GM10847 (cell line): ENCODE data around the gene ZFYVE9.

Experiments
- POLR2A ChIP-seq: IDR thresholded peaks from 2 replicates; pipeline ENCODE4 v1.6.1; 2011; ENCODE audit not compliant: insufficient read length; ENCODE audit errors: extremely low read depth

The ZFYVE9 gene

GRCh38 chr1:52179073-52179472, 37.2 kb downstream of the ZFYVE9 start:
- no peak for TF ChIP-seq POLR2A

GRCh38 chr1:52180176-52180575, 38.3 kb downstream of the ZFYVE9 start:
- TF ChIP-seq POLR2A, result no peak

GRCh38 chr1:52182874-52183400, 41.0 kb downstream of the ZFYVE9 start:
- TF ChIP-seq POLR2A, result no peak

- no peak for TF ChIP-seq POLR2A
Observed at GRCh38 chr1:52186449-52186848, 44.6 kb downstream of the ZFYVE9 start.

GRCh38 chr1:52189898-52190480, 48.1 kb downstream of the ZFYVE9 start:
- no peak for TF ChIP-seq POLR2A

- TF ChIP-seq POLR2A, result no peak
Observed at GRCh38 chr1:52190500-52191252, 48.8 kb downstream of the ZFYVE9 start.

GRCh38 chr1:52191395-52191965, 49.6 kb downstream of the ZFYVE9 start:
- no peak for TF ChIP-seq POLR2A

GRCh38 chr1:52192024-52192423, 50.1 kb downstream of the ZFYVE9 start:
- no peak for TF ChIP-seq POLR2A

- no peak for TF ChIP-seq POLR2A
Observed at GRCh38 chr1:52192436-52192835, 50.5 kb downstream of the ZFYVE9 start.

- no peak for TF ChIP-seq POLR2A
Observed at GRCh38 chr1:52193985-52194384, 52.1 kb downstream of the ZFYVE9 start.

- no peak for TF ChIP-seq POLR2A
Observed at GRCh38 chr1:52195161-52195560, 53.3 kb downstream of the ZFYVE9 start.

- no peak for TF ChIP-seq POLR2A
Observed at GRCh38 chr1:52203935-52204625, 62.2 kb downstream of the ZFYVE9 start.

- TF ChIP-seq POLR2A, result no peak
Observed at GRCh38 chr1:52204696-52205095, 62.8 kb downstream of the ZFYVE9 start.

- TF ChIP-seq POLR2A, result no peak
Observed at GRCh38 chr1:52209429-52209828, 67.5 kb downstream of the ZFYVE9 start.

- TF ChIP-seq POLR2A, result no peak
Observed at GRCh38 chr1:52210044-52210443, 68.2 kb downstream of the ZFYVE9 start.

- no peak for TF ChIP-seq POLR2A
Observed at GRCh38 chr1:52216907-52217458, 75.1 kb downstream of the ZFYVE9 start.

GRCh38 chr1:52225174-52225573, 83.3 kb downstream of the ZFYVE9 start:
- no peak for TF ChIP-seq POLR2A
